T-helper 2 cell treated with Interferon-gamma antibody and Interleukin-4, amounts not matched to agents 100 ng/mL and 5 ng/mL, for 36 hours (primary cell): ENCODE results near the gene SCAMP5. TPM values are rescaled to one million over a fixed set of nuclear protein-coding genes. Genes with fewer than 3 reads are reported as not detected.

Experiments
- intact Hi-C: fragments of 100-400 bp; cut with micrococcal nuclease; formaldehyde crosslinking; loops from one replicate; pipeline ENCODE4 v1.15.1; 2023
- total RNA-seq: library from RNA; stranded (reverse); gene quantifications from 2 replicates; pipeline ENCODE4 v1.2.3, GENCODE V29; 2022

The SCAMP5 gene
- total RNA-seq, 1 donor from 2014 or later: 0.86 TPM

DNA sequence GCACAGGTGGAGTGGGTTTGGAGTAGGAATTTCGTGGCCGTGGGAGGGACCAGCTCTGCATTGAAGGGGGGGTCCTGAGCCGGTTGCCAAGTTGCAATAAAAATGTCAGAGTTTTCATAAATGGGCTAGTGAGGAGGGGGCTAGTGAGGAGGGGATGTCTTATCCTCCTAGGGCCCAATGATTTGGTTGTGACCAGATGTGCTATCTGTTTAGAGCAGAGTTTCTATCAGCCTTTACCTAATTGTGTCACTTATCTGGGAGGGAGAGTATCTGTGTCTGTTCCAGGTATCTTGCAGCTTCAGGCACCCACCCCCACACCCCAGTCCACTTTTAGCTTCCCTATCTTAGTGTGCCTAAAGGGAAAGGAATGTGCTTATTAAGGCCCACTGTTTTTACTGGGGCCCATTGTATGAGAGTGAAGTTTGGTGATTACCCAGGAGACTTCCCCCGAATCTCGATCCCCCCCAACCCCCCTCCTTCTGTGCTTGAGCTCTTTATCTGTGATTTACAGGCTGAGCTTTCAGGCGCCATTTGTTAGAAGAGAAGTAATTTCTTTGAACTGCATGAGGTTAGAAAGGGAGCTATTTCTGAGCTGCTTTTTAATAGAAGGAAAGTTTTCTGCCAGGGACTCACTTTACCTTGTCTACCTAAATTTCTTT, 70.6 kb downstream of the SCAMP5 start:
- intact Hi-C loops: loop anchor here (2.0 kb wide), 1 partner anchor 23 kb away; no protein-coding TSS in a partner anchor

- intact Hi-C loops: loop anchor here (1.0 to 2.0 kb wide), 3 partner anchors 24 to 135 kb away; no protein-coding TSS in a partner anchor
Measured at GRCh38 chr15:75067123-75067830, 71.9 kb downstream of the SCAMP5 start.

DNA sequence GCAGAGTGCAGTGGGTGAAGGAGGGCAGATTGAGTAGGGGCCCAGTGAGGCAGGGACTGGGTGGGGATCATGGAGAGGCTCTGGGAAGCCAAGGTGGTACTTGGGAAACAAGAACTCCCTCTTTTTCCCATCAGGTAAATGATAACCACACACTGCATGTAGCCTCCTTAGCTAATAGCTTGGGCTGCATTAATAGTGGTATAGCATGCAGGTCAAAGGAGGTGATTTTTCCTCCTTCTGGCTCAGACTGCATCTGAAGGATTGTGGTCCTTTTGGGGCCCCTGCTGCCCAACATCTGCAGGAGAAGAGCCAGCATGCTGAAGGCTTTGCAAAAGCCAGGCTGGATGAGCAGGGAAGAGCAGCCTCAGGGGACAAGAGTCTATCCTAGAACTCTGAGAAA, 73.4 kb downstream of the SCAMP5 start:
- intact Hi-C loops: no loop called here

GRCh38 chr15:75069301-75069925, 74.0 kb downstream of the SCAMP5 start:
- intact Hi-C loops: no loop called here

- intact Hi-C loops: no loop called here
Measured at GRCh38 chr15:75070674-75071073, 75.3 kb downstream of the SCAMP5 start.

Other genes with a start within 250 kb of the SCAMP5 start
- not detected in 2 replicates for gene CYP1A2, start 246.7 kb upstream of the SCAMP5 start, total RNA-seq
- gene CSK, start 213.5 kb upstream of the SCAMP5 start, total RNA-seq: 407 and 408 TPM in 2 replicates
- gene LMAN1L, start 182.7 kb upstream of the SCAMP5 start, total RNA-seq: 0.64 and 0.93 TPM in 2 replicates
- gene CPLX3, start 168.9 kb upstream of the SCAMP5 start, total RNA-seq: 0.25 TPM in 2 replicates
- 55.4 and 59.6 TPM in 2 replicates for gene ULK3, start 152.4 kb upstream of the SCAMP5 start, total RNA-seq
- 132 and 135 TPM in 2 replicates for gene SCAMP2, start 122.2 kb upstream of the SCAMP5 start, total RNA-seq
- 67.2 and 69.0 TPM in 2 replicates for gene MPI, start 105.5 kb upstream of the SCAMP5 start, total RNA-seq
- gene FAM219B, start 88.7 kb upstream of the SCAMP5 start, total RNA-seq: 85.8 and 86.5 TPM in 2 replicates
- 281 and 287 TPM in 2 replicates for gene COX5A, start 57.5 kb upstream of the SCAMP5 start, total RNA-seq
- 9.6 and 10.3 TPM in 2 replicates for gene RPP25, start 38.8 kb upstream of the SCAMP5 start, total RNA-seq
- 50.2 and 50.4 TPM in 2 replicates for gene PPCDC, start 28.0 kb downstream of the SCAMP5 start, total RNA-seq
- 113 and 117 TPM in 2 replicates for gene C15orf39, start 206.3 kb downstream of the SCAMP5 start, total RNA-seq